Glutamatergic neuron (in vitro differentiated cells): ENCODE data around the gene PTPRN2. TPM values are rescaled to one million over a fixed set of nuclear protein-coding genes. Genes with fewer than 3 reads are reported as not detected.

Source experiments
- DNase-seq: peaks from one replicate; pipeline ENCODE4 v3.0.0; 2022
- H3K27ac Mint-ChIP-seq: one replicate; pipeline ENCODE4 v1.8.0; 2020; ENCODE audit warnings: mild to moderate bottlenecking, mixed read lengths, inconsistent platforms; ENCODE audit not compliant: unreplicated experiment
- H3K27me3 Mint-ChIP-seq: one replicate; pipeline ENCODE4 v1.8.0; 2020; ENCODE audit warnings: mild to moderate bottlenecking, moderate library complexity, mixed read lengths, inconsistent platforms; ENCODE audit not compliant: unreplicated experiment
- H3K36me3 Mint-ChIP-seq: one replicate; pipeline ENCODE4 v1.8.0; 2020; ENCODE audit warnings: mild to moderate bottlenecking, mixed read lengths, inconsistent platforms; ENCODE audit not compliant: unreplicated experiment
- H3K4me1 Mint-ChIP-seq: one replicate; pipeline ENCODE4 v1.8.0; 2020; ENCODE audit warnings: mild to moderate bottlenecking, low read depth, mixed read lengths, inconsistent platforms; ENCODE audit not compliant: unreplicated experiment
- H3K4me3 Mint-ChIP-seq: one replicate; pipeline ENCODE4 v1.8.0; 2020; ENCODE audit warnings: mild to moderate bottlenecking, mixed read lengths, inconsistent platforms; ENCODE audit not compliant: unreplicated experiment
- H3K9me3 Mint-ChIP-seq: one replicate; pipeline ENCODE4 v1.8.0; 2020; ENCODE audit warnings: mild to moderate bottlenecking, moderate library complexity, mixed read lengths, inconsistent platforms; ENCODE audit not compliant: unreplicated experiment
- total RNA-seq: library from RNA; stranded (reverse); fragmentation: NEBNext Ultra II Directional; extraction: Animal tissue kit (Norgen Biotek cat#: 25700); gene quantifications from one replicate; pipeline ENCODE4 v1.2.1, GENCODE V29; 2021; ENCODE audit not compliant: unreplicated experiment
- TF ChIP-seq, protein P1 (sequence below): fragments of 200-600 bp; sonication (generic); IDR thresholded peaks from one replicate; pipeline ENCODE4 v1.5.0; 2021; ENCODE audit not compliant: partially characterized antibody, unreplicated experiment

PTPRN2 gene
- total RNA-seq, 1 donor from 2014 or later, result 49.0 TPM

DNA sequence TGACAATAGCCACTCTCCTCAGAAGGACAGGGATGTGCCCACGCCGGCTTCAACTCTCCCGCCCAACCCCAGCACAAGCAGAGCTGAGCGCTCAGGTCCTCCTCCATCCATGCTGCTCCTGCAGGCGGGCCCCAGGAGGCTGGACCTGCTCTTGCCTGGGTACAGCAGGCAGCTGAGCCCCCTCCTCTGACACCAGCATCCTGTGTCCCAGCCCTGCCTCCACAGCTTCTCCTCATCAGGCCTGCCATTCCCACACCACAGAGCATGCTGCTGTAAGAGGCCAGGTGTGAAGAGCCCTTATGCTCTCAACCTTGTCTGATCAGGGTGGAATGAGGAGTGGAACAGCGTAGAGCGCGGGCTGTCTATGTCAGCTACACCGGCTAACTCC lies 302.2 kb downstream of the PTPRN2 start:
- Mint-ChIP-seq H3K27me3 (peaks cover 8% of the 10 kb centered on the region), H3K9me3 (peaks cover 25% of the 10 kb centered on the region), H3K27ac (no peak overlapping the region), H3K36me3 (peaks cover 31% of the 10 kb centered on the region), H3K4me1 (peaks cover 5% of the 10 kb centered on the region), H3K4me3 (no peak overlapping the region)
- TF ChIP-seq, protein P1, sequence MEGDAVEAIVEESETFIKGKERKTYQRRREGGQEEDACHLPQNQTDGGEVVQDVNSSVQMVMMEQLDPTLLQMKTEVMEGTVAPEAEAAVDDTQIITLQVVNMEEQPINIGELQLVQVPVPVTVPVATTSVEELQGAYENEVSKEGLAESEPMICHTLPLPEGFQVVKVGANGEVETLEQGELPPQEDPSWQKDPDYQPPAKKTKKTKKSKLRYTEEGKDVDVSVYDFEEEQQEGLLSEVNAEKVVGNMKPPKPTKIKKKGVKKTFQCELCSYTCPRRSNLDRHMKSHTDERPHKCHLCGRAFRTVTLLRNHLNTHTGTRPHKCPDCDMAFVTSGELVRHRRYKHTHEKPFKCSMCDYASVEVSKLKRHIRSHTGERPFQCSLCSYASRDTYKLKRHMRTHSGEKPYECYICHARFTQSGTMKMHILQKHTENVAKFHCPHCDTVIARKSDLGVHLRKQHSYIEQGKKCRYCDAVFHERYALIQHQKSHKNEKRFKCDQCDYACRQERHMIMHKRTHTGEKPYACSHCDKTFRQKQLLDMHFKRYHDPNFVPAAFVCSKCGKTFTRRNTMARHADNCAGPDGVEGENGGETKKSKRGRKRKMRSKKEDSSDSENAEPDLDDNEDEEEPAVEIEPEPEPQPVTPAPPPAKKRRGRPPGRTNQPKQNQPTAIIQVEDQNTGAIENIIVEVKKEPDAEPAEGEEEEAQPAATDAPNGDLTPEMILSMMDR, result no peak
- DNase-seq, result no peak

DNA sequence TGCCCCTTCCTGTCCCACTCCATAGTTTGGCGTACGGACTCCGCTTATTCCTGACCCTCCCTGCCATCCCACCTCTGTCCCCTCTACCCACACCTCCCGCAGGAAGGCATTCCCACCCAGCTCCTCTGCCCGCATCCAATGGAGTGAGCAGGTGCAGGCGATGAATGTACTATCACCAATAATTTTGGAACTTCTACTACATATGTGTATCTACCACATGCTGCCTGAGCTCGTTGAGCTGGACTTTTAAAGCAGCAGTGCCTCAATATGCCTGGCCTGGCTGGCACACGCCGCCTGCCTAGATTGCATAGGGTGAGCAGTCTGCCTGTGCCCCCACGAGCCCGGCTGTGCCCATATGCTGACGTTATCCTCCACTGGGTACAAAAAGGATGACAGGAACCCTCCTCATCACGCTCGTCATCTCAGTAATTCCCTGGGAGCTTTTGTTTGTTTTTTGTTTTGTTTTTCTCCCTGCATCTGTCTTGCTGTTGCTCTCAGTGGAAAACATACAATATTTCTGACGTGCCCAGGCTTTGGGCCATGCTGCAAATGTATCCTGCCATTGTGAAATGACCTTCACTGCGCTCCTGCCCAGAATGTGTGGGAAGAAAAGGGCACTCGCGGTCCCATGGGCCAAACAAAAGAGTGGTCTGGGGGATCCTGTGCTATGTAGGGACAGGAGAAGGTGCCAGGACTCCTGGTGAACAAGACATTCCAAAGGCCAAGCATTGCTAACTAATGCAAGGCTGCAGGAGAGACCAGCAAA lies 302.8 kb downstream of the PTPRN2 start:
- Mint-ChIP-seq H3K27me3 (peaks cover 8% of the 10 kb centered on the region), H3K4me3 (no peak overlapping the region), H3K27ac (no peak overlapping the region), H3K36me3 (peaks cover 31% of the 10 kb centered on the region), H3K4me1 (peaks cover 5% of the 10 kb centered on the region), H3K9me3 (peaks cover 25% of the 10 kb centered on the region)
- TF ChIP-seq, protein P1, result no peak
- DNase-seq, result no peak

DNA sequence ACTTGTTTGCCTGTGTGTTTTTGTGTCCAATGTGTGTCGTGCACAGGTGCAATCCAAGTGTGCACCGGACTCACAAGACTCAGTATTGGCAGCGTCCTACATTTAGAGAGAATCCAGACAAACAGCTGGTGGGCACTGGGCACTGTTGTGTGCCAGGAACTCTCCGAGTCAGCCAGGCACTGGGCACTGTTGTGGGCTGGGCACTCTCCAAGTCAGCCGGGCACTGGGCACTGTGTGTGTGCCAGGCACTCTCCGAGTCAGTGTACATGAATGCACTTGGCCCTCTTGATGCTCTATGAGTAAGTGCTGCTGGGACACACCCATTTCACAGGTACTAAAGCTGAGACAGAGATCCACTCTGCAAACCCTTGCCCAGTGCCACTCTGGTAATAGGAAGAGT lies 303.5 kb downstream of the PTPRN2 start:
- Mint-ChIP-seq H3K4me3 (no peak overlapping the region), H3K4me1 (peaks cover 5% of the 10 kb centered on the region), H3K36me3 (peaks cover 25% of the 10 kb centered on the region), H3K27me3 (peaks cover 6% of the 10 kb centered on the region), H3K9me3 (peaks cover 24% of the 10 kb centered on the region), H3K27ac (no peak overlapping the region)
- TF ChIP-seq, protein P1, result no peak
- DNase-seq, result no peak

DNA sequence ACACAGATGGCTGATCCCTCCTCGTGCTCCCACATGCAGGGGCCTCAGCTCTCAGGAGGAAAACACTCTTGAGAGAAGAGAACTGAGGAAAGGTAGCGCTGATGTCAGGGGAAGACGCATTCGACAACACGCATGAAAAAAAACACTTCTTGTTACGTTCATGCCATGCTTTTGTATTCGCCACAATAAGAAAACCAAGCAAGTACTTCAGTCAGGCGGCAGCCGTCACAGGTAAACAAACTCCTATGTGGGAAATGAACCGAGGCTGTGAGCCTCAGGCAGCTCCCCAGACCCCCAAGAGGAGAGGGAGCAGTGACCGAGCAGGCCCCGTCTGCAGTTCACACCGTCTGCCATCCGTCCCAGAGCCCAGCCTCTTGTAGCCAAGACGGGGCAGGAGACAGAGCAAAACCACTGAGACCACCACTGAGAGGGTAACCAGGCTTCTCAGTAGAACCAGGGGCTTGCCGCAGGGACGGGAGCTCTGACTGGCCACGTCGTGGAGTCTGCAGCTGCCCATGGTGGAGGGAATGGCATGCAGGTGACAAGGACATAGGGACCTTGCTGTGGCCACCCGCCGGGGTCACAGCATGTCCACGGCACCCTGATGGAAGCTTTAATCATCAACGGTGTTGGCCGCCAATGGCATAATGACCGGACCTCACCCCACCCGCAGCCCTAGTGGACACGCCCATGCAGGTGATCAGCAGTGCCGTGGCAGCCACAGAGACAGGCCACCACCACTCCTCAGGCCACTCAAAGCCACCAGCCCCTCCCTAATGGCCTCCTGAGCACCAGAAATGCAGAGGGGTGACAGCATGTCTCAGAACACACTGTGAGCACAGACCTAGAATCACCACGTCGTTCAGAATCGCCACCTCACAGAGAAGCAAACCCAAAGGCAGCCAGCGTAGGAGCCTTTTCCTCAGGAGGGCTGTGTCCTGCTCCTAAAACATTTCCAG lies 304.3 kb downstream of the PTPRN2 start:
- Mint-ChIP-seq H3K27me3 (peaks cover 6% of the 10 kb centered on the region), H3K9me3 (peaks cover 28% of the 10 kb centered on the region), H3K4me1 (peaks cover 5% of the 10 kb centered on the region), H3K4me3 (no peak overlapping the region), H3K27ac (peak overlapping the region; percentile 66), H3K36me3 (peaks cover 17% of the 10 kb centered on the region)
- TF ChIP-seq, protein P1, result no peak
- DNase-seq, result no peak
